Diencephalon (tissue), 1 donor: ENCODE measurements around the gene FASTKD1. TPM values are rescaled to one million over a fixed set of nuclear protein-coding genes. Genes with fewer than 3 reads are reported as not detected.

Experiments used
- total RNA-seq: library from RNA; depleted of rRNA; stranded (reverse); fragments of >200 nt; gene quantifications from one replicate; pipeline ENCODE4 v1.2.3, GENCODE V29; 2014

Gene FASTKD1
- total RNA-seq, result 63.9 TPM

GRCh38 chr2:169573160-169573973, at the start of gene FASTKD1:
Gene FASTKD1, minus strand, starts transcription at chr2:169573865. Its CDS starts 1,836 bp downstream, at chr2:169572029.

GRCh38 chr2:169584005-169584877, 10.6 kb upstream of the FASTKD1 start, which contains the start of gene PPIG:
Gene PPIG, plus strand, starts transcription at chr2:169584351. Its CDS starts 19,691 bp downstream, at chr2:169604042.

GRCh38 chr2:169509298-169509885, 64.3 kb downstream of the FASTKD1 start, which contains the start of gene KLHL41:
Gene KLHL41, plus strand, starts transcription at chr2:169509702. Its CDS starts 77 bp downstream, at chr2:169509779.

Other genes with a start within 250 kb of the FASTKD1 start
- 11.5 TPM for gene LRP2, start 211.3 kb downstream of the FASTKD1 start, total RNA-seq
- gene BBS5, start 94.4 kb downstream of the FASTKD1 start, total RNA-seq, result 17.8 TPM
- gene KLHL41, start 64.2 kb downstream of the FASTKD1 start, total RNA-seq, result 3.9 TPM
- 66.4 TPM for gene PPIG, start 10.5 kb upstream of the FASTKD1 start, total RNA-seq
- gene CFAP210, start 120.5 kb upstream of the FASTKD1 start, total RNA-seq, result 6.0 TPM
- 19.8 TPM for gene PHOSPHO2, start 120.6 kb upstream of the FASTKD1 start, total RNA-seq
- 107 TPM for gene KLHL23, start 160.0 kb upstream of the FASTKD1 start, total RNA-seq
- gene SSB, start 225.0 kb upstream of the FASTKD1 start, total RNA-seq, result 117 TPM